Measurements from ENCODE around the gene G2E3.
"Not testable (repeated sequence)": the region's sequence is repeated elsewhere in the genome, so short reads cannot be mapped to it uniquely, and the experiment has no call there.

The G2E3 gene

GRCh38 chr14:30632730-30633129, 73.8 kb downstream of the G2E3 start:
- CTCF ChIA-PET, result no interaction called here
- TF ChIP-seq FOXK2 (IDR thresholded peaks at IDR 0.05), result no peak
- TF ChIP-seq ZNF384 (IDR thresholded peaks at IDR 0.05), result no peak
- no peak for TF ChIP-seq ELF4 (IDR thresholded peaks at IDR 0.05)
- no peak for TF ChIP-seq FOXA1 (IDR thresholded peaks at IDR 0.05)
- TF ChIP-seq TARDBP (IDR thresholded peaks at IDR 0.05), result no peak
- no peak for TF ChIP-seq NFRKB (IDR thresholded peaks at IDR 0.05)
- TF ChIP-seq SP1 (IDR thresholded peaks at IDR 0.05), result no peak
- no peak for TF ChIP-seq L3MBTL2 (conservative IDR thresholded peaks at IDR 0.05)
- no peak for TF ChIP-seq BHLHE40 (IDR thresholded peaks at IDR 0.05; ENCODE audit: borderline replicate concordance)
- no peak for TF ChIP-seq FOXM1 (IDR thresholded peaks at IDR 0.05; ENCODE audit: borderline replicate concordance)
- no peak for TF ChIP-seq SUZ12 (IDR thresholded peaks at IDR 0.05)
- no peak for TF ChIP-seq HDGF (IDR thresholded peaks at IDR 0.05; ENCODE audit: borderline replicate concordance)
- DNase-seq (ENCODE audit: extremely low spot score), result no peak
- POLR2A ChIA-PET, result interaction anchor here (1.3 kb wide), 1 partner anchor 11 kb away, joined by 3 read pairs; the partner anchor contains the start of gene SCFD1

- DNase-seq (ENCODE audit: extremely low spot score), result no peak
- TF ChIP-seq FOXK2 (IDR thresholded peaks at IDR 0.05) (no peak), BHLHE40 (IDR thresholded peaks at IDR 0.05; ENCODE audit: borderline replicate concordance) (no peak), NFRKB (IDR thresholded peaks at IDR 0.05) (no peak), ELF4 (IDR thresholded peaks at IDR 0.05) (no peak), FOXM1 (IDR thresholded peaks at IDR 0.05; ENCODE audit: borderline replicate concordance) (no peak), L3MBTL2 (conservative IDR thresholded peaks at IDR 0.05) (no peak), ZNF384 (IDR thresholded peaks at IDR 0.05) (no peak), FOXA1 (IDR thresholded peaks at IDR 0.05) (no peak), SUZ12 (IDR thresholded peaks at IDR 0.05) (no peak), ARNT (IDR thresholded peaks at IDR 0.05) (no peak), LEF1 (IDR thresholded peaks at IDR 0.05; ENCODE audit: borderline replicate concordance) (no peak), CTBP1 (IDR thresholded peaks at IDR 0.05; ENCODE audit: borderline replicate concordance) (no peak), HDGF (IDR thresholded peaks at IDR 0.05; ENCODE audit: borderline replicate concordance) (no peak), SP1 (IDR thresholded peaks at IDR 0.05) (no peak), TARDBP (IDR thresholded peaks at IDR 0.05) (no peak), PKNOX1 (IDR thresholded peaks at IDR 0.05) (no peak)
- ChIA-PET POLR2A (no interaction called here), CTCF (no interaction called here)
Observed at GRCh38 chr14:30638926-30639325, 80.0 kb downstream of the G2E3 start.

- ChIA-PET POLR2A (no interaction called here), CTCF (no interaction called here)
- TF ChIP-seq NFRKB (IDR thresholded peaks at IDR 0.05) (no peak), FOXA1 (IDR thresholded peaks at IDR 0.05) (no peak), ELF4 (IDR thresholded peaks at IDR 0.05) (no peak), PKNOX1 (IDR thresholded peaks at IDR 0.05) (no peak), CTBP1 (IDR thresholded peaks at IDR 0.05; ENCODE audit: borderline replicate concordance) (no peak), SP1 (IDR thresholded peaks at IDR 0.05) (no peak), HDGF (IDR thresholded peaks at IDR 0.05; ENCODE audit: borderline replicate concordance) (no peak), SUZ12 (IDR thresholded peaks at IDR 0.05) (no peak), BHLHE40 (IDR thresholded peaks at IDR 0.05; ENCODE audit: borderline replicate concordance) (no peak), ZNF384 (IDR thresholded peaks at IDR 0.05) (no peak), LEF1 (IDR thresholded peaks at IDR 0.05; ENCODE audit: borderline replicate concordance) (no peak), FOXK2 (IDR thresholded peaks at IDR 0.05) (no peak), TARDBP (IDR thresholded peaks at IDR 0.05) (no peak)
- no peak for DNase-seq (ENCODE audit: extremely low spot score)
Observed at GRCh38 chr14:30641207-30641606, 82.2 kb downstream of the G2E3 start.

GRCh38 chr14:30644462-30644861, 85.5 kb downstream of the G2E3 start:
- DNase-seq (ENCODE audit: extremely low spot score); POLR2A ChIA-PET; CTCF ChIA-PET: not testable (repeated sequence)

- CTCF ChIA-PET, result no interaction called here
- no peak for DNase-seq (ENCODE audit: extremely low spot score)
- POLR2A ChIA-PET, result no interaction called here
- TF ChIP-seq L3MBTL2 (conservative IDR thresholded peaks at IDR 0.05) (no peak), ARNT (IDR thresholded peaks at IDR 0.05) (no peak), BHLHE40 (IDR thresholded peaks at IDR 0.05; ENCODE audit: borderline replicate concordance) (no peak), TARDBP (IDR thresholded peaks at IDR 0.05) (no peak), FOXM1 (IDR thresholded peaks at IDR 0.05; ENCODE audit: borderline replicate concordance) (no peak), PKNOX1 (IDR thresholded peaks at IDR 0.05) (no peak), NFRKB (IDR thresholded peaks at IDR 0.05) (no peak), ELF4 (IDR thresholded peaks at IDR 0.05) (no peak), SUZ12 (IDR thresholded peaks at IDR 0.05) (no peak), LEF1 (IDR thresholded peaks at IDR 0.05; ENCODE audit: borderline replicate concordance) (no peak), CTBP1 (IDR thresholded peaks at IDR 0.05; ENCODE audit: borderline replicate concordance) (no peak), FOXA1 (IDR thresholded peaks at IDR 0.05) (no peak), FOXK2 (IDR thresholded peaks at IDR 0.05) (no peak), HDGF (IDR thresholded peaks at IDR 0.05; ENCODE audit: borderline replicate concordance) (no peak), SP1 (IDR thresholded peaks at IDR 0.05) (no peak), ZNF384 (IDR thresholded peaks at IDR 0.05) (no peak)
Observed at GRCh38 chr14:30645600-30645999, 86.6 kb downstream of the G2E3 start.

GRCh38 chr14:30648471-30648870, 89.5 kb downstream of the G2E3 start:
- CTCF ChIA-PET, result interaction anchor here (0.7 kb wide), 1 partner anchor 98 kb away, joined by 3 read pairs; no protein-coding TSS in a partner anchor
- no peak for TF ChIP-seq SP1 (IDR thresholded peaks at IDR 0.05)
- no peak for TF ChIP-seq CTBP1 (IDR thresholded peaks at IDR 0.05; ENCODE audit: borderline replicate concordance)
- no peak for TF ChIP-seq FOXA1 (IDR thresholded peaks at IDR 0.05)
- no peak for TF ChIP-seq ELF4 (IDR thresholded peaks at IDR 0.05)
- TF ChIP-seq HDGF (IDR thresholded peaks at IDR 0.05; ENCODE audit: borderline replicate concordance), result no peak
- no peak for DNase-seq (ENCODE audit: extremely low spot score)
- POLR2A ChIA-PET, result no interaction called here
